Gastroesophageal sphincter (tissue), 3 donors: ENCODE results near the gene SLC26A6.

Experiments
- POLR2A ChIP-seq, 2 donors: fragments of 450-650 bp; IDR thresholded peaks; one replicate each; pipeline ENCODE4 v1.6.1; 2017; ENCODE audit warnings: antibody characterized with exemption in 2 of 2, mild to moderate bottlenecking in 2 of 2, moderate library complexity in 1 of 2
- POLR2AphosphoS5 ChIP-seq: sonication (generic); formaldehyde crosslinking; IDR thresholded peaks from one replicate; pipeline ENCODE4 v1.6.1; 2017; ENCODE audit warnings: antibody characterized with exemption
- TF ChIP-seq, protein P1 (sequence below), 4 experiments: fragments of 200-600 bp in 2 of 4; fragments of 450-650 bp in 2 of 4; sonication (generic) in 1 of 4; IDR thresholded peaks; one replicate each; pipeline ENCODE4 v1.5.1; 2017 to 2019; ENCODE audit warnings: antibody characterized with exemption in 4 of 4, mild to moderate bottlenecking in 2 of 4, moderate library complexity in 2 of 4

DNA sequence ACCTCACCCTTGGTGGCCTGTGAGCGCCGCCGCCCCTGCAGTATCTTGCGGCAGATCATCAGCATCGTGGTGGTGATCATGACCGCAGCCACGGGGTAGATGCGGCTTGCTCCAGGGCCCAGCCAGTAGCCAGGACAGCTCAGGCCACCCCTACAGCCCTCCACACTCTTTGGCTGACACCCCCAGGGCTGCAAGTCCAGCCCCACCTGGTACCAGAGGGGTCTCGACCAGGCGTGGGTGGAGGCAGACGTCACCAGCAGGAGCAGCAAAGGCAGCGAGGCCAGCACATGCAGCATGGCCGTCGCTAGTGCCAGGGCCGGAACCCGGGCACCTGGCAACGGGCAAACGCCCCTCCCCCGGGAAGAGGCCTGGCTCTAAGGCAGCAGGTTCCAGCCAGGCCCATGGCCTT is 13.8 kb downstream of the SLC26A6 start, which contains the start of gene TMEM89:
- TF ChIP-seq, protein P1, sequence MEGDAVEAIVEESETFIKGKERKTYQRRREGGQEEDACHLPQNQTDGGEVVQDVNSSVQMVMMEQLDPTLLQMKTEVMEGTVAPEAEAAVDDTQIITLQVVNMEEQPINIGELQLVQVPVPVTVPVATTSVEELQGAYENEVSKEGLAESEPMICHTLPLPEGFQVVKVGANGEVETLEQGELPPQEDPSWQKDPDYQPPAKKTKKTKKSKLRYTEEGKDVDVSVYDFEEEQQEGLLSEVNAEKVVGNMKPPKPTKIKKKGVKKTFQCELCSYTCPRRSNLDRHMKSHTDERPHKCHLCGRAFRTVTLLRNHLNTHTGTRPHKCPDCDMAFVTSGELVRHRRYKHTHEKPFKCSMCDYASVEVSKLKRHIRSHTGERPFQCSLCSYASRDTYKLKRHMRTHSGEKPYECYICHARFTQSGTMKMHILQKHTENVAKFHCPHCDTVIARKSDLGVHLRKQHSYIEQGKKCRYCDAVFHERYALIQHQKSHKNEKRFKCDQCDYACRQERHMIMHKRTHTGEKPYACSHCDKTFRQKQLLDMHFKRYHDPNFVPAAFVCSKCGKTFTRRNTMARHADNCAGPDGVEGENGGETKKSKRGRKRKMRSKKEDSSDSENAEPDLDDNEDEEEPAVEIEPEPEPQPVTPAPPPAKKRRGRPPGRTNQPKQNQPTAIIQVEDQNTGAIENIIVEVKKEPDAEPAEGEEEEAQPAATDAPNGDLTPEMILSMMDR (IDR thresholded peaks at IDR 0.05), result no peak
- TF ChIP-seq POLR2A (IDR thresholded peaks at IDR 0.05) (no peak), POLR2AphosphoS5 (no peak)
